Metanephros (tissue), 1 donor: ENCODE measurements around the gene SYT15. TPM values are rescaled to one million over a fixed set of nuclear protein-coding genes. Genes with fewer than 3 reads are reported as not detected.

Source experiments
- total RNA-seq: library from RNA; depleted of rRNA; stranded (reverse); fragments of >200 nt; gene quantifications from one replicate; pipeline ENCODE4 v1.2.3, GENCODE V29; 2014

Gene SYT15
- 2.7 TPM for total RNA-seq

DNA sequence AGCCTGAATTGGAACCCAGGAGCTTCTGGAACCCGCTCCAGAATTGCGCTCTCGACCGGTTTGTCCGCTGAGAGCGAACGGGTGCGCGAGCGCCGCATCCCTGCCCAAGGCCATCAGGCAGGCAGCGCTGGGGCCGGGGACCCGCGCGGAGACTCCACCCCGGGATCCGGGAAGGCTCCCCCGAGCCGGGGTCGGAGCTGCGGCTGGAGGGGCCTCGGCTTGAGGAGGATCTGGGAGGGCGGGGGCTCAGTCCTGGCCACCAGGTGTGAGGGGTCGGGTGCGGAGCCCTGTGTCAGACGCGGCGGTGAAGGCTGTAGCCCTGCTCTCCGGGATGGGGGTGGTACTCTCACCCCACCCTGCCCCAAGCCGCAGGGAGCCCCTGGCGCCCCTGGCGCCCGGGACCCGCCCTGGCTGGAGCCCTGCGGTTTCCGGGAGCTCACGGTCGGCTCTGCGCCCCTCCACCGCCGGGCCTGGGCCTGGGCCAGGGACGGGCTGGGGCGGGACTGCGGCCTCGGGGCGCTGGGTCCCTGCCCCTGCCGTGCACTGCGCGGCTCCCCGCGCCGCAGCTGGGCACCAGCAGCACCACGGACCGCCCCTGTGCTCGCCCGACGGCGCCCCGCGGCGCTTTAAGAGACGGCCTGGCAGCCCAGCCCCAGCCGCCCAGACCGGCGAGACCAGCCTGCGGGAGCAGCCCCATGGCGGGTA is at the start of gene SYT15:
Gene SYT15, plus strand, starts transcription at position 655 of the 705 bp plus-strand sequence. Its CDS starts 41 bp downstream, at position 696.

GRCh38 chr10:46556515-46557318 is 22.2 kb upstream of the SYT15 start, which contains the start of gene GPRIN2:
Gene GPRIN2 (minus strand): TSS chr10:46556658. CDS start chr10:46550736, 5,922 bp downstream.

Other genes with a start within 250 kb of the SYT15 start
- gene ANXA8L1, start 203.4 kb upstream of the SYT15 start, total RNA-seq: 0.88 TPM
- gene NPY4R, start 113.2 kb upstream of the SYT15 start, total RNA-seq: not detected
- 8.2 TPM for gene GPRIN2, start 22.5 kb upstream of the SYT15 start, total RNA-seq